GM12872 (cell line): ENCODE measurements around the gene HS3ST5.

Experiments used
- TF ChIP-seq, protein P1 (sequence below): IDR thresholded peaks from 3 replicates; pipeline ENCODE4 v1.5.1; 2011; ENCODE audit warnings: low read depth, mild to moderate bottlenecking, low read length, moderate library complexity; ENCODE audit not compliant: insufficient read depth

HS3ST5 gene

GRCh38 chr6:114218437-114219340, 124.1 kb downstream of the HS3ST5 start:
- TF ChIP-seq, protein P1, sequence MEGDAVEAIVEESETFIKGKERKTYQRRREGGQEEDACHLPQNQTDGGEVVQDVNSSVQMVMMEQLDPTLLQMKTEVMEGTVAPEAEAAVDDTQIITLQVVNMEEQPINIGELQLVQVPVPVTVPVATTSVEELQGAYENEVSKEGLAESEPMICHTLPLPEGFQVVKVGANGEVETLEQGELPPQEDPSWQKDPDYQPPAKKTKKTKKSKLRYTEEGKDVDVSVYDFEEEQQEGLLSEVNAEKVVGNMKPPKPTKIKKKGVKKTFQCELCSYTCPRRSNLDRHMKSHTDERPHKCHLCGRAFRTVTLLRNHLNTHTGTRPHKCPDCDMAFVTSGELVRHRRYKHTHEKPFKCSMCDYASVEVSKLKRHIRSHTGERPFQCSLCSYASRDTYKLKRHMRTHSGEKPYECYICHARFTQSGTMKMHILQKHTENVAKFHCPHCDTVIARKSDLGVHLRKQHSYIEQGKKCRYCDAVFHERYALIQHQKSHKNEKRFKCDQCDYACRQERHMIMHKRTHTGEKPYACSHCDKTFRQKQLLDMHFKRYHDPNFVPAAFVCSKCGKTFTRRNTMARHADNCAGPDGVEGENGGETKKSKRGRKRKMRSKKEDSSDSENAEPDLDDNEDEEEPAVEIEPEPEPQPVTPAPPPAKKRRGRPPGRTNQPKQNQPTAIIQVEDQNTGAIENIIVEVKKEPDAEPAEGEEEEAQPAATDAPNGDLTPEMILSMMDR, result no peak

- TF ChIP-seq, protein P1, result no peak
Observed at GRCh38 chr6:114216789-114217467, 125.9 kb downstream of the HS3ST5 start.

- TF ChIP-seq, protein P1, result no peak
Observed at GRCh38 chr6:114210467-114210866, 132.4 kb downstream of the HS3ST5 start.

- TF ChIP-seq, protein P1, result no peak
Observed at GRCh38 chr6:114203460-114203859, 139.4 kb downstream of the HS3ST5 start.

DNA sequence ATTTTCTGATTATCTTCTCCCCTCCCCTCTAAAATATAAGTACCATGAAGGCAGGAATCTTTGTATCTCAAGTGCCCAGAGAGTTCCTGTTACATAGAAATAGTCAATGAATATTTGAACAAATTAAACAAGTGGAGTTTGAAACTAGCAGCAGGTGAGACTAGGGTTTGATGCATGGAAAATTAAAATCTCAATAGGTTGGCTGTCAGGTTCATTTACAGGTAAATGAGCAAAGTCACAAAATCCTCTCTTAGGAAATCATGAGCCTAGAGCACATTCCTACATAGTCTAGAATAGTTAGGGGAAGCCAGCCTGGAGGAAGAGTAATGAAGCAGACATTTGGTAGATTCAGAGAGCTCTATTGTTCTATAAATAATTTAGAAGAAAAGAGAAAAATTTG, 140.4 kb downstream of the HS3ST5 start:
- TF ChIP-seq, protein P1, result no peak

DNA sequence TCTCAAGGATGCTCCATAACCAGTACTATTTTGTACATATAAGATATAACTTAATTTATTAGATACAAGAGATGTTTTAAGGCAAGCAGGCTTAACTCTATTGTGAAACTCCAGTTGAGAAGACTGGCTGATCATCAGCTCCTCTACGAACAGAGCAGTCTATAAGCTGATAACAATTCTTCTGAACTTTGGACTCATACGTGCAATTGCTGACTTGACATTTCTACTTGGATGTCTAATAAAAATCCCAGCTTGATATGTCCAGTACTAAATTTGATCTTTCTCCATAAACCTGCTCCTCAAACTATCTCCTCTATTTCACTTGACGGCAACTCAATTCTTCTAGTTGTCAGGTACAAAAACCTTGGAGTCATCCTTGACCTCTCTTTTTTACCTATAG, 141.9 kb downstream of the HS3ST5 start:
- TF ChIP-seq, protein P1, result no peak

DNA sequence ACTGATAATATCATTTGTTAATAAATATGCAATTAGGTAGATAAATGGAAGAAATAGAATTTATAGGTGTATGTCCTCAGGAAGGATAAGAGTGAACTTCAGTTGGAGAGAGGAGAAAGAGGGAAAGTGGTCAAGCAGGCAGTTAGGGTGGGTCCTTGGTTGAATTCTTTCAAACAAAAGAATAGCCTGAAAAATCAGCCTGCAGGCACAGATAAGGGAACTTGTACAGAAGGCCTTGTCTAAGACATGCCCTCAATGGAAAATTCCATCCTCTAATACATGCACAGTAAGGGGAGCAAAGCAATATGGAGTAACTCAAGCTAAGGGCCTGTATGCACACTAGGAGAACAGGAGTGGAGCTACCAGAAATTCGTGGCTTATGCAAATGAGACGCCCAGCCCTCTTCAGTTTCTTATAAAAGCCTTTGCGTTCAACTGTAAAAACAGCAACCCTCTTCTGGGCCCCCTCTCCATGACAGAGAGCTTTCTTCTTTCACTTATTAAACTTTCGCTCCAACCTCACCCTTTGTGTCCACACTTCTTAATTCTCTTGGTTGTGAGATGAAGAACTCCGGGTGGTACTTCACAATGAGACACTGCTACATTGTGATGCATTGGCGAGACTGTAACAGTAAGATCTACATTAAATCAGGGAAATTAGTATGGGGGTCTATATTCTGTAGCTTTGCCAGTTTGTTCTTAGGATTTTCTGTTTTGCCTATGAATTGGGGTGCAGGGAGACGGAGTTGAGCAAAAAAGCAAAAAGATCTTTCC, 147.0 kb downstream of the HS3ST5 start:
- TF ChIP-seq, protein P1, result no peak
